H1 (cell line): ENCODE data around the gene SCNM1. TPM values are rescaled to one million over a fixed set of nuclear protein-coding genes. Genes with fewer than 3 reads are reported as not detected.
A peak's percentile ranks its signal among the peaks of the same experiment; 100 is the strongest.

Experiments
- CTCF ChIA-PET: fragments of 300-600 bp; sonication (Branson Sonifier 250); formaldehyde crosslinking; loops from one replicate; lab custom pipeline; 2021; ENCODE audit not compliant: partially characterized antibody; lab: Charles Lee
- POLR2A ChIA-PET: fragments of 300-600 bp; sonication (Branson Sonifier 250); formaldehyde crosslinking; loops from one replicate; lab custom pipeline; 2021; ENCODE audit warnings: inconsistent platforms; ENCODE audit not compliant: partially characterized antibody; lab: Charles Lee
- DNase-seq, 2 experiments: peaks; one replicate each; pipeline versions ENCODE4 v3.0.0 to v3.0.0-alpha.2; 2010 to 2022; ENCODE audit warnings: low spot score in 2 of 2, low read depth in 1 of 2, mixed read lengths in 1 of 2
- FAIRE-seq: peaks from 2 replicates; lab custom pipeline; 2011; peaks lifted over from hg19 to GRCh38; lab: Jason Lieb, UNC
- H2AFZ ChIP-seq: 2 replicates; pipeline ENCODE4 v1.8.1; 2012; ENCODE audit warnings: low read length, inconsistent platforms
- H2AK5ac ChIP-seq: 2 replicates; pipeline ENCODE4 v1.6.1; 2013; ENCODE audit warnings: low read depth, low read length
- H2BK120ac ChIP-seq: replicated peaks from 2 replicates; pipeline ENCODE3; 2013; ENCODE audit warnings: low read depth, low read length, inconsistent platforms
- H2BK12ac ChIP-seq: 2 replicates; pipeline ENCODE4 v1.6.1; 2013; ENCODE audit warnings: low read depth, low read length
- H2BK15ac ChIP-seq: 2 replicates; pipeline ENCODE4 v1.6.1; 2013; ENCODE audit warnings: low read length
- H2BK20ac ChIP-seq: 2 replicates; pipeline ENCODE4 v1.6.1; 2013; ENCODE audit warnings: low read length
- H2BK5ac ChIP-seq: 2 replicates; pipeline ENCODE4 v1.6.1; 2013; ENCODE audit warnings: low read depth, low read length
- H3K14ac ChIP-seq: 2 replicates; pipeline ENCODE4 v1.6.1; 2013; ENCODE audit warnings: inconsistent platforms; ENCODE audit not compliant: insufficient read length
- H3K18ac ChIP-seq: 2 replicates; pipeline ENCODE4 v1.6.1; 2013; ENCODE audit warnings: low read length; ENCODE audit errors: extremely low read depth
- H3K23ac ChIP-seq: 2 replicates; pipeline ENCODE4 v1.6.1; 2013; ENCODE audit warnings: inconsistent platforms; ENCODE audit not compliant: insufficient read length
- H3K23me2 ChIP-seq: 2 replicates; pipeline ENCODE4 v1.6.1; 2013; ENCODE audit warnings: low read depth, low read length
- H3K27ac ChIP-seq: 2 replicates; pipeline ENCODE4 v1.6.1; 2011; ENCODE audit warnings: low read depth, low read length, inconsistent platforms
- H3K27me3 ChIP-seq, 4 experiments: replicated peaks in 1 of 4; 1 replicate in 1 of 4; 2 replicates in 3 of 4; pipeline versions ENCODE4 v1.6.1 to v1.8.1; 2011 to 2013; ENCODE audit warnings: low read length in 3 of 4, mild to moderate bottlenecking in 3 of 4, inconsistent platforms in 2 of 4, mixed read lengths in 2 of 4, moderate library complexity in 1 of 4; ENCODE audit not compliant: control insufficient read depth in 3 of 4, insufficient read depth in 3 of 4; ENCODE audit errors: extremely low read depth in 1 of 4
- H3K36me3 ChIP-seq, 4 experiments: 2 replicates each; pipeline versions ENCODE4 v1.6.1 to v1.8.1; 2011 to 2013; ENCODE audit warnings: mild to moderate bottlenecking in 4 of 4, low read length in 3 of 4, moderate library complexity in 2 of 4, control low read depth in 1 of 4, inconsistent platforms in 1 of 4; ENCODE audit not compliant: insufficient read depth in 4 of 4, control insufficient read depth in 2 of 4
- H3K4ac ChIP-seq: replicated peaks from 2 replicates; pipeline ENCODE3; 2013; ENCODE audit warnings: low read length, low read depth, mixed read lengths, inconsistent platforms; ENCODE audit not compliant: insufficient read length
- H3K4me1 ChIP-seq, 4 experiments: replicated peaks in 1 of 4; 1 replicate in 1 of 4; 2 replicates in 3 of 4; pipeline versions ENCODE4 v1.6.1 to v1.8.1; 2011 to 2013; ENCODE audit warnings: low read length in 3 of 4, inconsistent platforms in 2 of 4, mixed read lengths in 1 of 4; ENCODE audit not compliant: insufficient read depth in 4 of 4, control insufficient read depth in 3 of 4
- H3K4me2 ChIP-seq, 2 experiments: 2 replicates each; pipeline versions ENCODE4 v1.6.1 to v1.8.1; 2011 to 2013; ENCODE audit warnings: low read depth in 2 of 2, low read length in 2 of 2, control low read depth in 1 of 2, inconsistent platforms in 1 of 2, mild to moderate bottlenecking in 1 of 2; ENCODE audit not compliant: insufficient read depth in 1 of 2
- H3K4me3 ChIP-seq, 4 experiments: fragments of 200-600, 300-600 bp in 1 of 4; sonication (generic), shearing (Covaris generic), sonication (Bioruptor Twin) in 1 of 4; 2 replicates each; pipeline versions ENCODE4 v1.5.1 to v1.8.1; 2011 to 2016; ENCODE audit warnings: low read length in 4 of 4, low read depth in 3 of 4, control low read depth in 2 of 4, inconsistent platforms in 2 of 4, mild to moderate bottlenecking in 2 of 4, mixed read lengths in 1 of 4, moderate library complexity in 1 of 4; ENCODE audit not compliant: insufficient read depth in 2 of 4; ENCODE audit errors: extremely low read depth in 1 of 4
- H3K56ac ChIP-seq: replicated peaks from 2 replicates; pipeline ENCODE3; 2013; ENCODE audit warnings: low read depth, mild to moderate bottlenecking, mixed read lengths, low read length, inconsistent platforms; ENCODE audit not compliant: insufficient read length
- H3K79me1 ChIP-seq: 2 replicates; pipeline ENCODE4 v1.6.1; 2013; ENCODE audit warnings: low read depth, low read length, control low read depth
- H3K79me2 ChIP-seq, 2 experiments: 2 replicates each; pipeline versions ENCODE4 v1.6.1 to v1.8.1; 2012 to 2013; ENCODE audit warnings: low read length in 2 of 2, mild to moderate bottlenecking in 2 of 2, inconsistent platforms in 1 of 2; ENCODE audit not compliant: insufficient read depth in 2 of 2, control insufficient read depth in 1 of 2
- H3K9ac ChIP-seq, 4 experiments: replicated peaks in 1 of 4; 1 replicate in 1 of 4; 2 replicates in 3 of 4; pipeline versions ENCODE4 v1.6.1 to v1.8.1; 2011 to 2013; ENCODE audit warnings: low read depth in 3 of 4, low read length in 3 of 4, control low read depth in 2 of 4, mild to moderate bottlenecking in 2 of 4, moderate library complexity in 2 of 4, inconsistent platforms in 1 of 4; ENCODE audit errors: extremely low read depth in 1 of 4
- H3K9me3 ChIP-seq, 2 experiments: 2 replicates each; pipeline versions ENCODE4 v1.6.1 to v1.8.1; 2012 to 2013; ENCODE audit warnings: mild to moderate bottlenecking in 2 of 2, moderate library complexity in 2 of 2, control low read depth in 1 of 2, inconsistent platforms in 1 of 2, low read depth in 1 of 2, low read length in 1 of 2, mixed read lengths in 1 of 2; ENCODE audit not compliant: insufficient read depth in 2 of 2
- H4K20me1 ChIP-seq, 2 experiments: replicated peaks in 1 of 2; 2 replicates each; pipeline versions ENCODE3 to v1.8.1; 2011 to 2013; ENCODE audit warnings: inconsistent platforms in 2 of 2, low read length in 2 of 2, mild to moderate bottlenecking in 1 of 2; ENCODE audit not compliant: insufficient read depth in 2 of 2, control insufficient read depth in 1 of 2
- H4K5ac ChIP-seq: 2 replicates; pipeline ENCODE4 v1.6.1; 2013; ENCODE audit warnings: low read length, low read depth, mixed read lengths, inconsistent platforms; ENCODE audit not compliant: insufficient read length
- H4K8ac ChIP-seq: 2 replicates; pipeline ENCODE4 v1.8.0; 2013; ENCODE audit warnings: mild to moderate bottlenecking, moderate library complexity, low read length, inconsistent platforms; ENCODE audit not compliant: insufficient read depth; ENCODE audit errors: extremely low read depth
- H4K91ac ChIP-seq: replicated peaks from 2 replicates; pipeline ENCODE3; 2013; ENCODE audit warnings: low read length, mixed read lengths, inconsistent platforms; ENCODE audit not compliant: insufficient read length
- BRCA1 ChIP-seq: IDR thresholded peaks from 2 replicates; pipeline ENCODE4 v1.6.1; 2012; ENCODE audit warnings: low read depth, low read length, improper control_type of control experiment
- EZH2 ChIP-seq: fragments of 200-600 bp; sonication (generic); IDR thresholded peaks from 2 replicates; pipeline ENCODE4 v1.7.1; 2012; ENCODE audit warnings: low read depth, mild to moderate bottlenecking, moderate library complexity, low read length, inconsistent platforms; ENCODE audit not compliant: severe bottlenecking
- HDAC2 ChIP-seq, 2 experiments: fragments of 300-600 bp in 1 of 2; sonication (generic) in 1 of 2; IDR thresholded peaks; 2 replicates each; pipeline ENCODE4 v1.6.1; 2011 to 2012; ENCODE audit warnings: low read depth in 2 of 2, low read length in 2 of 2, mild to moderate bottlenecking in 2 of 2, moderate library complexity in 2 of 2, borderline replicate concordance in 1 of 2, inconsistent platforms in 1 of 2
- KDM4A ChIP-seq: IDR thresholded peaks from one replicate; pipeline ENCODE4 v1.7.1; 2012; ENCODE audit warnings: low read depth, mild to moderate bottlenecking, moderate library complexity, low read length, inconsistent platforms; ENCODE audit not compliant: severe bottlenecking
- SUZ12 ChIP-seq: fragments of 200-600 bp; sonication (generic); IDR thresholded peaks from 2 replicates; pipeline ENCODE4 v1.6.1; 2012; ENCODE audit warnings: mild to moderate bottlenecking, inconsistent platforms, low read length, moderate library complexity, mixed read lengths
- ZNF274 ChIP-seq: IDR thresholded peaks from 2 replicates; pipeline ENCODE4 v1.7.0; 2012; ENCODE audit warnings: low read length, borderline replicate concordance; ENCODE audit errors: extremely low read depth
- WGBS, 2 experiments: shearing (Covaris generic) in 1 of 2; methylation state at CpG; one replicate each; pipeline versions ENCODE4 v1.1.6 to v1.1.7; 2013 to 2015; ENCODE audit warnings: low lambda C conversion rate in 2 of 2, mixed read lengths in 2 of 2, inconsistent platforms in 1 of 2, low coverage in 1 of 2, missing lambda C conversion rate in 1 of 2; ENCODE audit not compliant: insufficient replicate concordance in 2 of 2, insufficient coverage in 1 of 2, insufficient read length in 1 of 2; ENCODE audit errors: extremely low coverage in 1 of 2, missing lambda C conversion rate in 1 of 2; 5-methylcytosine and 5-hydroxymethylcytosine counted together
- polyA plus RNA-seq, 7 experiments: library from polyadenylated mRNA; depleted of rRNA in 3 of 7; stranded (reverse) in 5 of 7; unstranded in 2 of 7; fragments of >200 nt in 5 of 7; fragments of 200-250 nt in 2 of 7; gene quantifications; 1 replicate in 5 of 7; 2 replicates in 1 of 7; 4 replicates in 1 of 7; pipeline versions ENCODE4 v1.2.1 to v1.2.3, GENCODE V29; 2011 to 2013; ENCODE audit warnings: missing spikeins in 2 of 7, mixed read lengths in 2 of 7
- total RNA-seq: library from RNA; stranded (reverse); fragmentation: NEBNext Ultra II Directional; extraction: Animal tissue kit (Norgen Biotek cat#: 25700); gene quantifications from 2 replicates; pipeline ENCODE4 v1.2.1, GENCODE V29; 2021
- TF ChIP-seq, protein P1 (sequence below): IDR thresholded peaks from 2 replicates; pipeline ENCODE4 v1.6.1; 2012; ENCODE audit warnings: inconsistent platforms

SCNM1 gene
- total and polyA plus RNA-seq, 2 of the 8 experiments (the other 6 are each of a cell fraction or from before 2014, with no cell fraction given) = 13.6 to 46.2 TPM

- no peak overlapping the region for H2BK15ac ChIP-seq
- H2BK120ac ChIP-seq = no peak overlapping the region
- WGBS, 2 experiments = 3% methylated on average over 33 of the region's 39 CpGs; no CpG with 5 or more reads in 1 of the 2 experiments
- no peak for FAIRE-seq
- H3K23ac ChIP-seq = no peak overlapping the region
- H4K91ac ChIP-seq = no peak overlapping the region
- ChIA-PET POLR2A (interaction anchor here (0.6 to 9.8 kb wide), 16 partner anchors 9 to 158 kb away, joined by 3 to 124 read pairs (median 4); partner anchors contain the start of genes CERS2, LYSMD1, PSMD4 and SCNM1), CTCF (interaction anchor here (0.5 to 7.9 kb wide), 13 partner anchors 9 to 510 kb away, joined by 3 to 94 read pairs (median 5); partner anchors contain the start of genes GABPB2, SCNM1 and TNFAIP8L2)
- H4K20me1 ChIP-seq = peaks cover 0 to 4% of the 10 kb centered on the region in 2 experiments
- peak overlapping the region; percentile 84 to 90 for H3K4me2 ChIP-seq
- H3K9me3 ChIP-seq = no peaks in the 10 kb centered on the region
- TF ChIP-seq KDM4A = peak; percentile 64
- TF ChIP-seq HDAC2 (IDR thresholded peaks at IDR 0.05; ENCODE audit: borderline replicate concordance in 1 of 2, low read depth in 2 of 2, low read length in 2 of 2) = no peak
- peak; percentile 52 for TF ChIP-seq SUZ12
- no peak for TF ChIP-seq ZNF274
- TF ChIP-seq, protein P1, sequence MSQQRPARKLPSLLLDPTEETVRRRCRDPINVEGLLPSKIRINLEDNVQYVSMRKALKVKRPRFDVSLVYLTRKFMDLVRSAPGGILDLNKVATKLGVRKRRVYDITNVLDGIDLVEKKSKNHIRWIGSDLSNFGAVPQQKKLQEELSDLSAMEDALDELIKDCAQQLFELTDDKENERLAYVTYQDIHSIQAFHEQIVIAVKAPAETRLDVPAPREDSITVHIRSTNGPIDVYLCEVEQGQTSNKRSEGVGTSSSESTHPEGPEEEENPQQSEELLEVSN = peak; percentile 5; the same call in 1 of the 2 replicates
- TF ChIP-seq EZH2 = peak; percentile 46
- TF ChIP-seq BRCA1 = no peak
- H3K14ac ChIP-seq = no peak overlapping the region
- H3K4me3 ChIP-seq = peak overlapping the region; percentile 36 to 64 (median 44)
- H2BK20ac ChIP-seq = no peak overlapping the region
- peak overlapping the region; percentile 58 for H3K4ac ChIP-seq
- no peak overlapping the region for H3K27ac ChIP-seq
- H3K36me3 ChIP-seq = peaks cover 0 to 6% (median 2%) of the 10 kb centered on the region in 4 experiments; a peak in 2 of 8 replicates
- no peak overlapping the region for H2BK5ac ChIP-seq
- peaks cover 15% of the 10 kb centered on the region for H3K23me2 ChIP-seq
- H3K79me1 ChIP-seq = no peaks in the 10 kb centered on the region
- no peaks in the 10 kb centered on the region for H3K79me2 ChIP-seq
- DNase-seq = peak in 1 of 2 experiments; percentile 76
- peaks cover 0 to 28% (median 20%) of the 10 kb centered on the region in 4 experiments; a peak in 5 of 7 replicates for H3K27me3 ChIP-seq
- H4K5ac ChIP-seq = no peak overlapping the region
- no peak overlapping the region; the same call in 1 of the 2 replicates for H2BK12ac ChIP-seq
- H3K56ac ChIP-seq = peak overlapping the region; percentile 71
- H3K9ac ChIP-seq = peak overlapping the region in 2 of 4 experiments; percentile 26 to 29; a peak in 2 of 7 replicates
- H3K18ac ChIP-seq = no peak overlapping the region; the same call in 1 of the 2 replicates
- peak overlapping the region; percentile 35; the same call in 1 of the 2 replicates for H2AFZ ChIP-seq
- no peak overlapping the region for H2AK5ac ChIP-seq
- peak overlapping the region; percentile 57 for H4K8ac ChIP-seq
- H3K4me1 ChIP-seq = peaks cover 0 to 12% (median 8%) of the 10 kb centered on the region in 4 experiments; a peak in 5 of 7 replicates
Measured at GRCh38 chr1:151131701-151132334, 34.1 kb upstream of the SCNM1 start.
